Stimulated activated CD4-positive, alpha-beta T cell treated with anti-CD3 and anti-CD28 coated beads, Interleukin-12 subunit alpha, Interleukin-12 subunit beta, amount 100 ng/mL, for 24 hours (primary cell): ENCODE results near the gene USP15.

Source experiments
- DNase-seq, 2 experiments: peaks; one replicate each; pipeline ENCODE4 v3.0.0-alpha.2; 2020; ENCODE audit warnings: low read depth in 2 of 2

The USP15 gene

DNA sequence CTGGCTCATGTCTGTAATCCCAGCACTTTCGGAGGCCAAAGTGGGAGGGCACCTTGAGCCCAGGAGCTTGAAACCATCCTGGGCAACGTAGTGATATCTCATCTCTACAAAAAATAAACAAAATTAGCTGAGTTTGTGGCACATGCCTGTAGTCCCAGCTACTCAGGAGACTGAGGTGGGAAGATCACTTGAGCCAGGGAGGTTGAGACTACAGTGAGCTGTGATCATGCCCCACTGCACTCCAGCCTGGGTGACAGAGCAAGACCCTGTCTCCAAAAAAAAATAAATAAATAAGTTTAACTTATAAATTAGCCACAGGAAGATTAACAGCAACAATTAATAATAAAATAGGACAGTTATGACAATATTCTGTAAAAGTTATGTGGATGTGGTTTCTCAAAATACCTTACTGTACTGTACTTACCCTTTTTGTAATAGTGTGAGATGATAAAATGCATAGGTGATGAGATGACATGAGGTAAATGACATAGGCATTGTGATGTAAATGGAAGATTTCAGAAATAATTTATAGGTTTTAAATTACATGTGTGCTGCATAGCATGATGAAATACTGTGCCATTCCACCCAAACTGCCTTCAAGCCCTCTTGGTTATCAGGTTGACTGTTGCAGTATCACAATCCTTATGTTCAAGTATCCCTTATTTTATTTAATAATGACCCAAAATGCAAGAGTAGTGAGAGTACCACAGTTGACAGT lies 22.0 kb downstream of the USP15 start:
- no peak for DNase-seq

DNA sequence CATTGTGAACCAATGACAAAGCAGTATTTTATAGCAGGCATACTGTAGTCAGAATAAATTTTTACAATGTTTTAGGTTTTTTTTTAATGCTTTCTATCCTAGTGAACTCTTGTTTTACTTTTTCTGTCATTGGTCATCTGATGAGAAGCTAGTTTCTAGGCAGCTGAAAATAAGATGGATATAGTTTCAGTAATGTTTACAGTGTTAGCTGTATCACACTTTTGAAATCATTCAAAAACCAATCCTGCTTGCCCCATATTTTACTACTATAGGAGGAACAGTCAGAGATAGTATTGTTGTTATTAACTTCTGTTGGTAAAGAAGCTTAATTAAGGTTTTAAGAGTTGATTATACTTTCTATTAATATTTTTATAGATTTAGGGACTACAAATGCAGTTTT lies 24.5 kb downstream of the USP15 start:
- no peak for DNase-seq

DNA sequence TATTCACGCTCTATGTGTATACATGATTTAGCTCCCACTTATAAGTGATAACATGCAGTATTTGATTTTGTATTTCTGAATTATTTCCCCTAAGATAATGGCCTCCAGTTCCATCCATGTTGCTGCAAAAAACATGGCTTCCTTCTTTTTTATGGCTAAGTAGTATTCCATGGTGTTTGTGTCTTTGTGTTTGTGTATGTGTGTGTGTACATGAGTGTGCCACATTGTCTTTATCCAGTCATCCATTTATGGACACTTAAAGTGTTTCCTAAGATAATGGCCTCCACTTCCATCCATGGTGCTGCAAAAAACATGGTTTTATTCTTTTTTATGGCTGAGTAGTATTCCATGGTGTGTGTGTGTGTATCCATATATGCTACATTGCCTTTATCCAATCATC lies 25.1 kb downstream of the USP15 start:
- no peak for DNase-seq

DNA sequence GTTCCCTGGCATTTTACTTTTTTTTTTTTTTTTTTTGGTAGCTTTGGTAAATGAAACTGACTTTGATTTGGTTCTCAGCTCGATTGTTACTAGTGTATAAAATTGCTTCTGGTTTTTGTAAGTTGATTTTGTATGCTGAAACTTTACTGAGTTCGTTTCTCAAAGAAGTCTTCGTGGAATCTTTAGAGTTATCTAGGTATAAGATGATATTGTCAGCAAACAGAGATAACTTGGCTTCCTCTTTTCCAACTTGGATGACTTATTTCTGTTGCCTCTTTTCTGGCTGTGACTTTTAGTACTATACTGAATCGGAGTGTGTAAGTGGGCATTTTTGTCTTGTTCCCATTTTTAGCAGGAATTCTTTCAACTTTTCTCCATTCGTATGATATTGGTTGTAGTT lies 28.1 kb downstream of the USP15 start:
- no peak for DNase-seq

DNA sequence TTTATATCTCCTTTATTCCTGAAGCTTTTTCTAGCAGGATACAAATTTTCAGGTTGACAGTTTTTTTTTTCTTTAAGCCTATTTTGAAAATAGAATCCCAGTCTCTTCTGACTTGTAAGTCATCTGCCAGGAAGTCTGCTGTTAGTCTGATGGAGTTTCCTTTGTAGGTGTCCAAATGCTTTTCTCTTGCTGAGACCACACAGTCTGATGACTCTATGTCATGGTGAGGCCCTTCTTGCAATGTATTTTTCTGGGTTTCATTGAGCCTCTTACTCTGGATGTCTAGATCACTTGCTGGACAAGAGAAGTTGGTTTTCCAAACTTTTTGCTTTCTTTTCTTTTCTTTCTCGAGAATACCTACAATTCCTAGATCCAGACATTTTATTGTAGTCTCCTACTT lies 30.6 kb downstream of the USP15 start:
- DNase-seq, result no peak

DNA sequence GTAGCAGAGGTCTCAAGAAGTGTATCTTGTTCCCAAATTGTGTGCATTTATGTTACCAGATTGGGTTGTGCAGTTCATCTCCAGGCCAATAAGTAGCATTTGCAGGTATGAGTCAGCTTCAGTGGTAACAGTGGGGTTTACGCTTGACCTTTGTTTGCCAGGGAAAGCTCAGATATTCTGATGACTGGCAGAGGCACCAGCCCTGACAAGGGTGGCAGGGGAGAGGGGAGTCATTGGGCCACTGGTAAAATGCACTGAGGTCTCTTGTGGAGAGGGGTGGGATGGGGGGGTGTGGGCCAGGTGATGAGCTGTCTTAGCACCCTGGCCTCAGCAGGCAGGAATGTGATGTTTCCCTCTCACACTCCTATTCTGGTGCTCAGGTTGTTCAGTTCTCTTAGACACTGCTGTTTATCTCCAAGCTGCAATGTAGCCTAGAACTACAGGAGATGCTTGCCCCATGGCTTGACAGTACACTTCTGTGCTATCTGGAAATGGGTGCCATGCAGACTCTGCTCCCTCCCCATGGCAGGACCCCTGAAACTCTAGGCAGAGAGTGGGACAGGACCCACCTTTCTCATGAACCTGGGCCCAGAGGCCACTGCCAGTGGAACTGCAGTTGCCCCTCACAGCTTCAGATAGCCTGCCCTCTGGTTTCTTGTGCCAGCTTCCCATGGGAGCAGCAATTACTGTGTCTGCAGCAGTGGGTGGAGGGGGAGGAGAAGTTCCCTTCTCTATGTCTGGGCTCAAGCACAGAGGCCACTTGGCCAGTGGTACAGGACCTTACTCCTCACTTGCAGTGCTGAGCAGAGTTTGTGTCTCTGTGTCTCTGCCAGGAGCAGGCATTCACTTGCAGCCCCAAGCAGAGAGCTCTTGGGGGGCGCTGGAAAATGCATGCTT lies 31.9 kb downstream of the USP15 start:
- no peak for DNase-seq

DNA sequence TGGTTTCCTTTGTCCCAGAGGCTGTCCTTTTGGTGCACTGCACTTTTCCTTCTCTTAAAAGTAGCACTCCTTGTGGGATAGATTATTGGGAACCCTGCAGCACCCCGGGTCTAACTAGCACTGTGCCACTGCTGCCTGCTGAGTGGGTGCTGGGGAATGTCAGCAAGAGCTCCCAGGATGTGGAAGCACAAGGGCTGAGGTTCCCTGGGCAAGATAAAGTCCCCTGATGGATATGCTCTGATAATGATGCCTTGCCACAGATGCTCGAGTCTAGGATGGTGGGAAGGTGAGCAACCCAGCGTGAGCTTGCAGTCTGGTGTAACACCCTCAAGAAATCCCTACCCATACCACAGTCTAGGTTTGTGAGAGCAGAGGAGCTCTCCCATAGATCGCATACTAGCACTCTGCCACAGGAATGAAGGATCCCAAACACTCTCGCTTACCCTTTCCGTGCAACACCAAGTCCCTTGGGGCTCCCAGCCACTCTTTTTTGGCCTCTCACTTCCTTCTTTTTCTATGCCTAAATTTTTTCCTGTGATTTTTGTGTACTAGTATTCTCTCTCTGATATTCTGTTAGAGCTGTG lies 32.6 kb downstream of the USP15 start:
- DNase-seq, result no peak

DNA sequence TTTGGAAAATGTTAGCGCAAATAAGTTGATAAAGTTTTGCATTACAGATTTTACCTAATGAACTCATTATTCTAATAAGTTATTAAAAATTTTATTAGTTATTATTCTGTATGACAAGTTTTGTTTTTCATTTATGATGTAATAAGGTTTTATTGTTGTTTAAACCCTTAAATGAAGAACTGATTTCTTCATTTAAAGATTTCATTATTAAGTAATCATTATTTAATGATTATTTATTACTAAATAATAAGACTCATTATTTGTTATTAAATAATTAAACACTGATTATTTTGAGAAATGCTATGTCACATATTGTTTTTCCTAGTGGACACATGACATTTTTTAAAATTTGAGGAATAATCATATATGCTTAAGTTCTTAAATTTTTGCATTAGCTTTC lies 34.2 kb downstream of the USP15 start:
- no peak for DNase-seq

DNA sequence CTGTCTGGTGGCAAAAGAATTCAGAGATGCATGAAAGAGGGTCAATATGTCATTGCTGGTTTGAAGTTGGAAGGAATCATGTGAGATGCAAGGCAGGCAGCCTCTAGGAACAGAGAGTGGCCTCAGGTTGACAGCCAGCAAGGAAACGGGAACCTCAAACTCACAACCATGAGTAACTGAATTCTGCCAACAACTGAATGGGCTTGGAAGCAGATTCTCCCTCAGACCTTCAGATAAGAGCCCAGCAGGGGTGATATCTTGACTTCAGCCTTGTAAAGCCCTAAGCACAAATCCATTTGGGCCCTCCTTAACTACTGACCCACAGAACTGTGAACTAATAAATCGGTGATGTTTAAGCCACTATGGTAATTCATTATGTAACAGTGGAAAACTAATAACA lies 35.8 kb downstream of the USP15 start:
- DNase-seq, result no peak

DNA sequence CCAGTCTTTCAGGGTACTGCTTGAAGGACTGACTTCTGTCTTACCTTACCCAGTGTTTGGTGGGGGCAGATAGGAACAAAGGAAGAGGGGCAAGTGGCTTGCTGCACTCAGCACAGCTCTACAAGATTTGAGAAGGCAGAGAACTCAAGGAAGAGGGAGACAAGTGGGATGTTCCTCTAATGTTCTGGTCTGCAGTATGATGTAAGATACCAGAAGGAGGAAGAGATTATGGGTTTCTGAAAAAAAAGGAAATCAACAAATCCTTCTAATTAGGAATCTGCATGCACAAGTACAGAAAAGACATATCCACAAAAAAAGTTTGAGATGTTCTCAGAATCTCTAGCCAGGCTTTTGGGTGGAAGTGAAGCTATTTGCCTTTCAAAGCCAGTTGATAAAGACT lies 37.1 kb downstream of the USP15 start:
- no peak for DNase-seq

DNA sequence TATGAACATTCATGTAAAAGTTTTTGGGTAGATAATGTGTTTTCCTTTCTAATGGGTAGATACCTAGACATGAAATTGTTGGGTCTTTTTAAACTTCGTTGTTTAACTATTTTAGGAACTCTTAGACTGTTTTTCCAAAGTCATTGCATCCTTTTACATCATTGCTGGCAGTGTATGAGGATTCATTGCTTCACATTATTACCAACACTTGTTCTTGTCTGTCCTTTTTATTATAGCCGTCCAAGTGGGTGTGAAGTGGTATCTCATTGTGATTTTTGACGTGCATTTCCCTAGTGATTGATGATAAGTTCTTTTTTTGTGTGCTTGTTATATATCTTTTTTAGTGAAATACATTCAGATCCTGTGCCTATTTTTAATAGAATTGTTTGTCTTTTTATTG lies 39.4 kb downstream of the USP15 start:
- DNase-seq, result no peak

DNA sequence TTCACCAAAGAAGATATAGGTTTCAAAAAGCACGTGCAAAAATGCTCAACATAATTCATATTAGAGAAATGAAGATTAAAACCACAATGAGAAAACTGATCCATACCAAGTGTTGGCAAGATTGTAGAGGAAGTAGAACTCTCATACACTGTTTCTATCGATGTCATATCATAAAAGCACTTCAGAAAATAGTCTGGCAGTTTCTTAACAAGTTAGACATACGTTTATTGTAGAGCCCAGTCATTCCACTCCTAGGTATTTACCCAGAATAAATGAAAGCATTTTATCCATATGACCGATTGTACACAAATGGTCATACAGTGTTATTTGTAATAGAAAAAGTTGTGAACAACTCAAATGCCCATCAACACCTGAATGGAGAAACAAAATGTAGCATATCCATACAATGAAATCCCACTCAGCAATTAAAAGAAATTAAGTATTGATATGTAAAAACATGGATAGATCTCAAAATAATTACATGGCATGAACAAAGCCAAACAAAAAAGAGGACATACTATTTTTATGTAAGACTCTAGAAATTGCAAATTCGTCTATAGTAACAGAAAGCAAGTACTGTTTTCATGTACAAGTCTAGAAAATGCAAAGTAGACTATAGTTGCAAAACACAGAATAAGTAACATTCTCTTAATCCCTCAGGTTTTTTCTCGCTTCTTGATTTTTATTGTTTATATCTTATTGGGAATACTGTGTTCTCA lies 41.0 kb downstream of the USP15 start:
- DNase-seq, result no peak

DNA sequence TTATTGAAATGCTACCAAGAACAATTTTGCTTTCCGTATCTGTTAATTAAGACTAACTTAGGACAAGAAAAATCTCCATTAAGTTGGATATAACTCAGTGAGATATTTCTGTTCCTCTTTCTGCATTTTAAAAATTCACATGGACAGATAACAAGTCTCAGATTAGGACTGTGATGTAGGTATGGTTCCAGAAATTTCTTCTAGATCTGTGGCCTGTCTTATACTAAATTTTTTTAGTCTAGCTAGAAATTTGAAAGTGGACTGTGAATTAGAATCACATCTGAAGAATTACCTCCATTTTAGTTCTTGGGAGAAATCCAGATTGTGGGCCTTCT lies 41.6 kb downstream of the USP15 start:
- DNase-seq, result no peak

DNA sequence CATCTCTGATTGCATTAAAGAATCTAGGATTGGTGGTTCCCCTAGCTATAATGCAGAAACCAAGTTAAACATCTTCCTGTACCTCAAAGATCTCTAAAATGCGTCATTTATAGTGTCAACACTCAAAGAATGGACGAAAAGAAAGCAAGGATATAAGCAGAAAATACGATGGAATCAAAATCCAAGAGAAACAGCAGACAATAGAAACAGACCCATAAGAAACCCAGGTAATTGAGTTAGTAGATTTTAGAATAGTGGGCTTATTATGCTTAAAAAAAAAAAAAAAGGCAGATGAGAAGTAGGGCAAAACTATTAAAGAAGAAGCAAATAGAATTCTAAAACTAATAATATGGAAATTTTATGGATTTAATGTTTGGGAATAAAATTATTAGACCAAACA lies 44.4 kb downstream of the USP15 start:
- no peak for DNase-seq

DNA sequence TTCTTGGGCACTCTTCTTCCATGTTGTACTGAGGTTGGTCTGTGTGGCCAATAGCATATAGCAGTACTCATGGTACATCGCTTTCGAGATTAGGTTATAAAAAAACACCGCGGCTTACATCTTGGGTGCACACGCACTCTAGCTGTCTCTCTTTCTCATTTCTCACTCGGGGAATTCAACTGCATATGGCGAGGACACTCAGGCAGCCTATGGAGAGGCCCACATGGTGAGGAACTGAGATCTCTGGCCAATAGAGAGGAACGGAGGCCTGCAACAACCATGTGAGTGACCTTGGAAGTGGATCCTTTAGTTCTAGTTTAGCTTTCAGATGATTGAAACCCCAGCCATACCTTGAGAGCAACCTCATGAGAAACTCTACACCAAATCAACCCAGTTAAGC lies 45.6 kb downstream of the USP15 start:
- DNase-seq, result no peak

DNA sequence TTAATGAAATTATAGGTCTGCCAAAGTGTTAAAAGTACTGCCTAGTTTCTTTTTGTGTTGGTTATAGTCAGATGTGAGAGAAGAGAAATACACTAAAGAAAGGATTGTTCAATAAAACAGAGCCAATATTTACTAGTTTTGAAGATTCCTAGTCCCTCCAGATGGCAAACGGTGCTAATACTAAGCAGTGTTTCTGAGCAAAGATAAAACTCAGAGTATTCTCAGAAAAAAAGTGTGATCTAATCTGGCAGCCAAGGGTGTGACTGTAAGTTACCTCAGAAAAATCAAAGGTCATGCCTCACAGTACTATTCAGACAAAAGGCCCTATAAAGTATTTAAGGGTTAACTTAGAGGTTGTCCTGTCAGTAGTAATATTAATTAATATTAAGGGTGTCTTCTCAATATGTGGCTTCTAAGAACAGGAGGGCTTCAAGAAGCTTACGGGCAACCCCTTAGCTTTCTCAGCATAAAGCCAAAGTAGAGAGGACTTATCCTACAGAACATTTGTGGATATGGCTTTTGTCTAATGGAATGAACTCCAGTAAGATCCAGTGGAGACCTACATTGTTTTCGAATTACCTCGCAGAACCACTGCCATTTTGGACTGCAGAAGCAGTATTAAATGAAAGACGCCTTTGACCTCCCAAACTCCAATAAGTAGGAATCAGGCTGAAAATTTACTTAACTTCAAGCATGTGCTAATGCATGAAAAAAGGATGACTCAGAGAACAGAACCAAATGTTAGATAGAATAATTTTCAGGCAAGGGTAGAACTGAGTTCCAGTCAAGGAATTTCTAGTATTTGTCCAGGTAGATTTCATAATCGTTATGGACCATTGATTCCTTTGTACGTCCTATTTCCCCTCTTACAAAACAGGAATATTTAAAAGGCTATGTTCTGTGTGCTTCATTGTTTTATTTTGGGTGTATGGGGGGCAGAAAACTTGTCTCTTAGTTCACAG lies 46.6 kb downstream of the USP15 start:
- DNase-seq, result no peak

DNA sequence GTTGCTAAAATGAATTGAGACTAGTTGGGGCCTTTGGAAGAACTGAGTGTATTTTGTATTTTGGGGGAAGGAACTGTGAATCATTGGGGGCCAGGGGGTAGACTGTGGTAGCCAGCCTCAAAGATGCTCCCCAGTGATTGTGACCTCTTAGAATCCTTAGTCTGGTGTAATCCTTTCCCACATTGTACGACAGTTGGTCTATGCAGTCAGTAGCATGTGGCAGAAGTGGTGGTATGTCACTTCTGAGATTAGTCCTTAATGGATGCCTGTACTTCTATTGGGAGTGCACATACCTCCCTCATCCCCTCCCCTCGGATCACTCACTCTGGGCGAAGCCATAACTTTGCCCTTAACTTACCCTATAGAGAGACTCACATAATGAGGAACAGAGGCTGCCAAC lies 48.0 kb downstream of the USP15 start:
- no peak for DNase-seq

DNA sequence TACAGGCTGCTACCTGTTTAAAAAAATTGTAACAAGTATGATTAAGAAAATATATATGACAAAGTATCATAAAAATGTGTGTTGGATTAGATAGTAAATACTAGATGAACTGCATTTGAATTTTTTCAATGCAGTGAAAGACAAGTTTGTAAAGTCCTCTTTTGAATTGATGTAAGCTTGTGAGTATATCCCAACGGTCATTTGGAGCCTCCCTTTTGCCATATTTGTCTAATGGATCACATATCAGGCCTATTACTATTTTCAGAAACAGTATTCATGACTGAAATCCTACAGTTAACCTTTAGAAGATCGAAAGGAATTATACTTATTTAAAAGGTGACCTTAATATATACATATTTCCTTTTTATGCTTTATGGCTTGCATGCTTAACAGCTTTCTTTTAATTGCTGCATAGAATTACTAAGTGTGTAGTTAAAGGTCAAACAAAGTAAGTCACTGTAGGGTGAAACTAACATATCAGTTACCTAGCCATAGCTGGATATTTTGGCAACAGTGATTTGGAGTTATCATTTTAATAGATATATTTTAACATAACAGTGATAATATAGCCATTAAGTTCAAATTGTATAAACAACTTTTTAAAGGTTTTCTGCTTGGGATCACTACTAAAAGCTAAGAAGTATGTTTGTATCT lies 53.6 kb downstream of the USP15 start:
- no peak for DNase-seq

DNA sequence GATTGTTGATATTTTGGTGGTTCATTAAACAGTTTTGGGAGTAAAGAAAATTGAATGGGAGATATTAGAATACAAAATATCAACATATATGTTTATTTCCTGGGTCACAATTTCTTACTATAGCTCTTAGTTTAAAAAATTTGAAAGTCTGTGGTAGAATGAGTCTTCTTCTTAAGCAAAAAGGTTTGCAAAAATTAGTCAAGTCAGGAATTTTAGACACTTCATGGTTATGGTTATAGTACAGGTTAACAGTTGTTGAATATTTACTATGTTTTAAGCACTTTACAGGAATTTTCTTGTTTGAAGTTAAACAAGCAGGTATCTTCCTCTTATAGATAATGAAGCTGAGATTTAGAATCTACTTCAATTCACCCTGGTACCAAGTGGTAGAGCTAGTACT lies 56.8 kb downstream of the USP15 start:
- DNase-seq, result no peak

DNA sequence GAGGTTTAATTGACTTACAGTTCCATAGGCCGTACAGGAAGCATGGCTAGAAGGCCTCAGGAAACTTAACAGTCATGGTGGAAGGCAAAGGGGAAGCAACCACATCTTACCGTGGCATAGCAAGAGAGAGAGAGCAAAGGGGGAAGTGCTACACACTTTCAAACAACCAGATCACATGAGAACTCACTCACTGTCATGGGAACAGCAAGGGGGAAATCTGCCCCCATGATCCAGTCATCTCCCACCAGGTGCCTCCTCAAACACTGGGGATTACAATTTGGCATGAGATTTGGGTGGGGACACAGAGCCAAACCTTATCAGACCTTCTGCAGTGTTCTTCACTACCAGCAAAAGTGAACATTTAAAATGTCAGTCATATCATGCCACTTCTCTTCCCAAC lies 58.9 kb downstream of the USP15 start:
- DNase-seq, result no peak

DNA sequence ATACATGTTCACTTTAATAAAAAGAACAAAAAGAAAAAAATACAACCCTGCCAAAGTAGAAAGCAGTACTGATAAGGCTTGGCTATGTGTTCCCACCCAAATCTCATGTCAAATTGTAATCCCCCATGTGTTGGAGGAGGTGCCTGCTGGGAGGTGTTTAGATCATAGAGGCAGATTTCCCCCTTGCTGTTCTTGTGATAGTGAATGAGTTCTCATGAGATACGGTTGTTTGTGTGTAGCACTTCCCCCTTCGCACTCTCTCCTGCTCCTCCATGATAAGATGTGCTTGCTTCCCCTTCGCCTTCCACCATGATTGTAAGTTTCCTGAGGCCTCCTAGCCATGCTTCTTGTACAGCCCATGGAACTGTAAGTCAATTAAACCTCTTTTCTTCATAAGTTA lies 59.9 kb downstream of the USP15 start:
- no peak for DNase-seq
